HCT116 (cell line): ENCODE measurements around the gene SIAH2.

ENCODE experiments used
- CTCF ChIP-seq, 3 experiments: fragments of 200-600 bp in 1 of 3; sonication (generic) in 1 of 3; IDR thresholded peaks in 2 of 3; conservative IDR thresholded peaks in 1 of 3; 2 replicates each; pipeline ENCODE4 v1.5.1; 2012 to 2017; ENCODE audit warnings: low read depth in 2 of 3, low read length in 2 of 3, antibody characterized with exemption in 1 of 3, borderline replicate concordance in 1 of 3, control low read depth in 1 of 3, mild to moderate bottlenecking in 1 of 3, mixed read lengths in 1 of 3, mixed run types in 1 of 3, moderate library complexity in 1 of 3; ENCODE audit not compliant: insufficient read depth in 1 of 3
- POLR2A ChIP-seq: IDR thresholded peaks from 2 replicates; pipeline ENCODE4 v1.7.0; 2011; ENCODE audit warnings: borderline replicate concordance; ENCODE audit not compliant: insufficient read depth, insufficient read length; ENCODE audit errors: extremely low read depth
- SP1 ChIP-seq: IDR thresholded peaks from 2 replicates; pipeline ENCODE4 v1.6.1; 2012; ENCODE audit warnings: low read depth
- YY1 ChIP-seq: IDR thresholded peaks from 2 replicates; pipeline ENCODE4 v1.6.1; 2011; ENCODE audit warnings: low read length, low read depth, moderate library complexity, mild to moderate bottlenecking; ENCODE audit not compliant: insufficient replicate concordance; ENCODE audit errors: extremely low read depth
- ZNF274 ChIP-seq: fragments of 200-500 bp; sonication (Bioruptor generic); IDR thresholded peaks from 2 replicates; pipeline ENCODE4 v1.6.1; 2014; ENCODE audit warnings: mild to moderate bottlenecking, low read depth, low read length, inconsistent platforms

- no peak for TF ChIP-seq CTCF (IDR thresholded peaks at IDR 0.05 in 2 of 3, conservative IDR thresholded peaks at IDR 0.05 in 1 of 3; ENCODE audit: borderline replicate concordance in 1 of 3, insufficient read depth in 1 of 3, low read depth in 2 of 3, low read length in 2 of 3)
- no peak for TF ChIP-seq POLR2A
- no peak for TF ChIP-seq ZNF274
- no peak for TF ChIP-seq SP1
- TF ChIP-seq YY1: no peak
Measured at GRCh38 chr3:150742141-150742523, 20.8 kb downstream of the SIAH2 start.
